ENCODE results near the gene RHOJ.

GRCh38 chr14:63179383-63179782, 24.9 kb upstream of the RHOJ start:
- TF ChIP-seq CTCF (IDR thresholded peaks at IDR 0.05; ENCODE audit: extremely low read depth in 1 of 2, insufficient read depth in 1 of 2, low read depth in 1 of 2, low read length in 2 of 2) (no peak), POLR2AphosphoS5 (IDR thresholded peaks at IDR 0.05; ENCODE audit: insufficient read depth, low read depth, low read length) (no peak), MYC (IDR thresholded peaks at IDR 0.05; ENCODE audit: low read depth, low read length) (no peak), EZH2 (IDR thresholded peaks at IDR 0.05; ENCODE audit: borderline replicate concordance, low read depth, low read length, severe bottlenecking) (no peak), POLR2A (IDR thresholded peaks at IDR 0.05; ENCODE audit: low read depth, low read length) (no peak)

Measured in endothelial cell of umbilical vein (primary cell).